Stimulated activated CD4-positive, alpha-beta T cell treated with anti-CD3 and anti-CD28 coated beads, Interleukin-1b, Interleukin-23, amount 100 ng/mL, for 4 hours (primary cell): ENCODE measurements around the gene ARHGAP23.
"Not testable (repeated sequence)": the region's sequence is repeated elsewhere in the genome, so short reads cannot be mapped to it uniquely, and the experiment has no call there.

Experiments used
- DNase-seq, 2 donors: peaks; one replicate each; pipeline ENCODE4 v3.0.0-alpha.2; 2020; ENCODE audit warnings: low read depth in 2 of 2

Gene ARHGAP23

GRCh38 chr17:38460082-38460715 lies 31.9 kb downstream of the ARHGAP23 start:
- no peak for DNase-seq

GRCh38 chr17:38460716-38461630 lies 32.7 kb downstream of the ARHGAP23 start:
- no peak for DNase-seq

GRCh38 chr17:38461683-38462082 lies 33.4 kb downstream of the ARHGAP23 start:
- no peak for DNase-seq

- DNase-seq = no peak
These were observed 35.2 kb downstream of the ARHGAP23 start for GRCh38 chr17:38463451-38463858.

GRCh38 chr17:38464251-38464722 lies 36.0 kb downstream of the ARHGAP23 start:
- no peak for DNase-seq

GRCh38 chr17:38464723-38465390 lies 36.6 kb downstream of the ARHGAP23 start:
- DNase-seq = no peak

- no peak for DNase-seq
These were observed 37.4 kb downstream of the ARHGAP23 start for GRCh38 chr17:38465391-38466345.

- no peak for DNase-seq
These were observed 38.4 kb downstream of the ARHGAP23 start for GRCh38 chr17:38466346-38467315.

- DNase-seq = no peak
These were observed 39.2 kb downstream of the ARHGAP23 start for GRCh38 chr17:38467491-38467890.

- no peak for DNase-seq
These were observed 41.6 kb downstream of the ARHGAP23 start for GRCh38 chr17:38469875-38470274.

GRCh38 chr17:38471253-38471652 lies 43.0 kb downstream of the ARHGAP23 start:
- not testable (repeated sequence) for DNase-seq

GRCh38 chr17:38474666-38475065 lies 46.4 kb downstream of the ARHGAP23 start:
- DNase-seq = not testable (repeated sequence)

GRCh38 chr17:38476549-38476948 lies 48.3 kb downstream of the ARHGAP23 start:
- DNase-seq = no peak

GRCh38 chr17:38477417-38477816 lies 49.2 kb downstream of the ARHGAP23 start:
- not testable (repeated sequence) for DNase-seq

- not testable (repeated sequence) for DNase-seq
These were observed 49.7 kb downstream of the ARHGAP23 start for GRCh38 chr17:38477951-38478350.

GRCh38 chr17:38478667-38479066 lies 50.4 kb downstream of the ARHGAP23 start:
- not testable (repeated sequence) for DNase-seq

- not testable (repeated sequence) for DNase-seq
These were observed 53.9 kb downstream of the ARHGAP23 start for GRCh38 chr17:38482039-38482699.

GRCh38 chr17:38482700-38483043 lies 54.4 kb downstream of the ARHGAP23 start:
- not testable (repeated sequence) for DNase-seq
